GM12878 (cell line): Measurements from ENCODE around the gene HSPA4. TPM values are rescaled to one million over a fixed set of nuclear protein-coding genes. Genes with fewer than 3 reads are reported as not detected.

Experiments used
- ATAC-seq: fragments of 200-7000 bp; cut with Tn5 transposase; 3 replicates; pipeline ENCODE4 v1.9.1; 2020; ENCODE audit warnings: mild to moderate bottlenecking, moderate library complexity
- BruUV-seq: library from RNA; stranded (reverse); fragments of 400-500 nt; replicated peaks from 2 replicates; lab custom pipeline; 2021; lab: Mats Ljungman, UMichigan
- CTCF ChIA-PET: fragments of 300-600 bp; sonication (Branson Sonifier 250); formaldehyde crosslinking; extraction: SDS; loops from one replicate; lab custom pipeline; 2021; ENCODE audit warnings: inconsistent platforms; lab: Yijun Ruan, JAX
- POLR2A ChIA-PET: fragments of 350-600 bp; formaldehyde crosslinking; extraction: SDS; loops from one replicate; lab custom pipeline; 2021; ENCODE audit warnings: inconsistent platforms; lab: Charles Lee
- RAD21 ChIA-PET: fragments of 300-600 bp; sonication (Branson Sonifier 250); formaldehyde crosslinking; loops from one replicate; lab custom pipeline; 2023; ENCODE audit warnings: antibody characterized with exemption; ENCODE audit not compliant: unreplicated experiment; lab: Charles Lee
- SMC1A ChIA-PET: fragments of 300-600 bp; sonication (Branson Sonifier 250); formaldehyde crosslinking; loops from one replicate; lab custom pipeline; 2023; ENCODE audit not compliant: unreplicated experiment, uncharacterized antibody; lab: Charles Lee
- DNase-seq: peaks from one replicate; pipeline ENCODE4 v3.0.0-alpha.2; 2011; ENCODE audit warnings: low read depth, low spot score
- FAIRE-seq: peaks from 3 replicates; lab custom pipeline; 2011; peaks lifted over from hg19 to GRCh38; lab: Jason Lieb, UNC
- H2AFZ ChIP-seq: 2 replicates; pipeline ENCODE4 v1.6.0; 2011; ENCODE audit warnings: low read depth, low read length, control low read depth; ENCODE audit not compliant: control insufficient read depth
- H3K27ac ChIP-seq: 2 replicates; pipeline ENCODE4 v1.5.1; 2011; ENCODE audit warnings: control low read depth; ENCODE audit not compliant: control insufficient read depth, insufficient read depth
- H3K27me3 ChIP-seq, 2 experiments: replicated peaks in 1 of 2; 2 replicates each; pipeline versions ENCODE4 v1.6.0 to v1.6.1; 2011; ENCODE audit warnings: low read length in 1 of 2; ENCODE audit not compliant: control insufficient read depth in 2 of 2, insufficient read depth in 2 of 2
- H3K36me3 ChIP-seq, 2 experiments: 2 replicates each; pipeline ENCODE4 v1.5.1; 2011; ENCODE audit warnings: low read length in 1 of 2; ENCODE audit not compliant: control insufficient read depth in 2 of 2, insufficient read depth in 2 of 2
- H3K4me1 ChIP-seq: 2 replicates; pipeline ENCODE4 v1.6.1; 2011; ENCODE audit warnings: mild to moderate bottlenecking, low read length, moderate library complexity, mixed read lengths; ENCODE audit not compliant: control insufficient read depth, insufficient read depth
- H3K4me2 ChIP-seq: 2 replicates; pipeline ENCODE4 v1.6.0; 2011; ENCODE audit warnings: control low read depth; ENCODE audit not compliant: control insufficient read depth, insufficient read depth
- H3K4me3 ChIP-seq: fragments of 200-600 bp; sonication (generic); 2 replicates; pipeline ENCODE4 v1.5.1; 2016
- H3K79me2 ChIP-seq: 2 replicates; pipeline ENCODE4 v1.6.0; 2011; ENCODE audit warnings: low read length; ENCODE audit not compliant: control insufficient read depth, insufficient read depth
- H3K9ac ChIP-seq: 2 replicates; pipeline ENCODE4 v1.8.0; 2011; ENCODE audit warnings: low read length, control low read depth, mixed read lengths; ENCODE audit not compliant: control insufficient read depth, insufficient read depth
- H3K9me3 ChIP-seq: replicated peaks from 3 replicates; pipeline ENCODE4 v1.5.1; 2011; ENCODE audit warnings: mild to moderate bottlenecking, low read length; ENCODE audit not compliant: control insufficient read depth, insufficient read depth
- H4K20me1 ChIP-seq: 2 replicates; pipeline ENCODE4 v1.6.0; 2011; ENCODE audit not compliant: control insufficient read depth, insufficient read depth
- ATF2 ChIP-seq: IDR thresholded peaks from 2 replicates; pipeline ENCODE4 v1.6.1; 2012; ENCODE audit warnings: low read length, inconsistent platforms
- ATF3 ChIP-seq: IDR thresholded peaks from 2 replicates; pipeline ENCODE4 v1.6.1; 2011; ENCODE audit warnings: low read depth, mild to moderate bottlenecking, low read length, moderate library complexity, borderline replicate concordance; ENCODE audit errors: extremely low read depth
- IKZF1 ChIP-seq: fragments of 450-650 bp; conservative IDR thresholded peaks from 2 replicates; pipeline ENCODE4 v1.6.1; 2017; ENCODE audit warnings: antibody characterized with exemption, mild to moderate bottlenecking
- IRF4 ChIP-seq: IDR thresholded peaks from 2 replicates; pipeline ENCODE4 v1.6.1; 2011; ENCODE audit warnings: low read depth, low read length
- NFYB ChIP-seq: IDR thresholded peaks from 2 replicates; pipeline ENCODE4 v1.6.1; 2011; ENCODE audit warnings: low read depth, mild to moderate bottlenecking, low read length, improper control_type of control experiment, moderate library complexity; ENCODE audit not compliant: insufficient read depth
- POLR2AphosphoS5 ChIP-seq: IDR thresholded peaks from 2 replicates; pipeline ENCODE4 v1.6.1; 2011; ENCODE audit warnings: mild to moderate bottlenecking, low read length, inconsistent platforms
- SMAD1 ChIP-seq: fragments of 450-650 bp; IDR thresholded peaks from 2 replicates; pipeline ENCODE4 v1.6.1; 2018; ENCODE audit warnings: mild to moderate bottlenecking, low read depth; ENCODE audit not compliant: partially characterized antibody
- TAF1 ChIP-seq: IDR thresholded peaks from 2 replicates; pipeline ENCODE4 v1.6.1; 2011; ENCODE audit warnings: mild to moderate bottlenecking, low read depth, low read length, borderline replicate concordance
- TARDBP ChIP-seq: IDR thresholded peaks from 2 replicates; pipeline ENCODE4 v1.6.1; 2016; ENCODE audit warnings: borderline replicate concordance
- TCF12 ChIP-seq: IDR thresholded peaks from 2 replicates; pipeline ENCODE4 v1.6.1; 2011; ENCODE audit warnings: low read depth, mild to moderate bottlenecking, low read length
- ZSCAN29 ChIP-seq: fragments of 450-650 bp; IDR thresholded peaks from 2 replicates; pipeline ENCODE4 v1.6.1; 2017; ENCODE audit warnings: mild to moderate bottlenecking, moderate library complexity
- WGBS: methylation state at CpG from one replicate; pipeline ENCODE4 v1.1.6; 2016; ENCODE audit warnings: low lambda C conversion rate; ENCODE audit not compliant: insufficient replicate concordance, insufficient coverage; ENCODE audit errors: missing lambda C conversion rate; 5-methylcytosine and 5-hydroxymethylcytosine counted together
- in situ Hi-C: fragments of 300-500 bp; cut with MboI; formaldehyde crosslinking; loops from 9 replicates; pipeline ENCODE4 v1.14.3; 2018; ENCODE audit warnings: mixed read lengths
- intact Hi-C: fragments of 100-400 bp; cut with micrococcal nuclease; formaldehyde crosslinking; loops from one replicate; pipeline ENCODE4 v1.14.2; 2022; ENCODE audit not compliant: unreplicated experiment
- polyA plus RNA-seq, 11 experiments: library from polyadenylated mRNA; depleted of rRNA in 4 of 11; unstranded in 6 of 11; stranded (reverse) in 5 of 11; fragments of >200 nt; fragmentation: Nextera tagmentation in 4 of 11; fragmentation: Illumina TruSeq in 1 of 11; extraction: Ambion mirVana in 4 of 11; extraction: Trizol in 1 of 11; gene quantifications; 1 replicate in 1 of 11; 2 replicates in 10 of 11; pipeline versions ENCODE4 v1.2.1 to v1.2.3, GENCODE V29; 2011 to 2016; ENCODE audit warnings: inconsistent platforms in 2 of 11, missing spikeins in 2 of 11, low read depth in 1 of 11
- total RNA-seq, 4 experiments: library from RNA; depleted of rRNA in 3 of 4; stranded (reverse); fragments of >200 nt in 3 of 4; fragmentation: Illumina TruSeq in 1 of 4; extraction: Trizol in 1 of 4; gene quantifications; 2 replicates each; pipeline versions ENCODE4 v1.2.1 to v1.2.3, GENCODE V29; 2013 to 2021

The HSPA4 gene
- total and polyA plus RNA-seq, 10 of the 15 experiments (the other 5 are each of a cell fraction or from before 2014, with no cell fraction given), result 61.6 to 234 (median 116) TPM

DNA sequence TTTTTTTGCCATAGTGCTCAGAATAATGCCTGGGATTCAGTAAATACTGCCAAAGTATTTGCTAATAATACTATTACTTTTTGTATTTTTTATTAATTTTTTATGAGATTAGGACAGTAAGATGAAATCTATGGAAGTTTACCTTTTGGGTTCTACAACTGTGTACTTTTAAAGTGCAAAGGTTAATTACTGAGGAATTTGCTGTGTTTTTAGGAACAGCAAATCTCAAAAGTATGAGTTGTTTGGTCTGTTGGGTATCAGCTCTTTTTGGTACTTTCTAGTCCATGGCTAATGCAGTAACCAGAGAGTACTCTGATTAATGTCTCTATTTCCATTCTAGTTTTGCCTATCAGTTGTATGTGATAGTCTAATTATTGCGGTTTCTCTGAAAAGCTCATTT lies 5.1 kb downstream of the HSPA4 start (continued):
- TF ChIP-seq TAF1, result no peak
- TF ChIP-seq ATF2, result no peak
- no peak for TF ChIP-seq ZSCAN29
- TF ChIP-seq, all 136 proteins: peak for 0

DNA sequence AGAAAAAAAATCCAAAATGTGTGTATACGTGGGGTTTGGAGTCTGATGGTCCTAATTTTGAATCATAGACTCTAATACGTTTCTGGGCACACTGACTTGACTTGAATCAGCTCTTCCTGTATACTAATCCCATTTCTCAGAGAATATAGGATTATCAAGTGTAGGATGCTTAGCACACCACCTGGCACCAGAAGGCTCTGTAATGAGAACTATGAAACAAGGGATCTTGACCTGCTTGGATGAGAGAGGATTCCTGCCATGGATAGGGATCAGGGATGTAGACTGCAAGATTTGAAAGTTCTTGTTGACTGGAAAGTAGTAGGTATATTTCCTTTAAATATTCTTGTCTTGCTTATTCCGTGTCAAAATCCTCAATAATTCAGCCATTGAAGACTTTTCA lies 7.8 kb downstream of the HSPA4 start:
- in situ Hi-C loops (no loop called here), intact Hi-C loops (no loop called here)
- ChIA-PET POLR2A (interaction anchor here (0.5 kb wide), 1 partner anchor 78 kb away, joined by 5 read pairs; no protein-coding TSS in a partner anchor), SMC1A (interaction anchor here (0.7 kb wide), 1 partner anchor 99 kb away, joined by 3 read pairs; no protein-coding TSS in a partner anchor), CTCF (interaction anchor here (0.6 to 1.0 kb wide), 2 partner anchors 10 to 212 kb away, joined by 3 read pairs; no protein-coding TSS in a partner anchor), RAD21 (no interaction called here)
- H2AFZ ChIP-seq, result no peak overlapping the region
- FAIRE-seq (no peak), ATAC-seq (no peak), DNase-seq (no peak)
- WGBS, result 97% methylated on average over 3 of the region's 3 CpGs
- H3K4me1 ChIP-seq, result peaks cover 5% of the 10 kb centered on the region
- H3K9ac ChIP-seq, result no peak overlapping the region
- BruUV-seq, result no TSS peak
- no peak overlapping the region for H3K4me2 ChIP-seq
- no peak overlapping the region for H3K27ac ChIP-seq
- no peaks in the 10 kb centered on the region for H3K27me3 ChIP-seq
- peaks cover 87% of the 10 kb centered on the region for H3K79me2 ChIP-seq
- no peak for TF ChIP-seq TCF12
- TF ChIP-seq NFYB, result no peak
- no peak for TF ChIP-seq POLR2AphosphoS5
- no peak for TF ChIP-seq TARDBP
- TF ChIP-seq ATF3, result no peak
- TF ChIP-seq IRF4, result no peak
- no peak for TF ChIP-seq SMAD1
- no peak for TF ChIP-seq IKZF1
- peaks cover 0 to 6% of the 10 kb centered on the region in 2 experiments; a peak in 1 of 4 replicates for H3K36me3 ChIP-seq
- H4K20me1 ChIP-seq, result no peaks in the 10 kb centered on the region
- H3K4me3 ChIP-seq, result no peak overlapping the region
- no peaks in the 10 kb centered on the region for H3K9me3 ChIP-seq
